ENCODE measurements around the gene MTA1.

Gene MTA1

DNA sequence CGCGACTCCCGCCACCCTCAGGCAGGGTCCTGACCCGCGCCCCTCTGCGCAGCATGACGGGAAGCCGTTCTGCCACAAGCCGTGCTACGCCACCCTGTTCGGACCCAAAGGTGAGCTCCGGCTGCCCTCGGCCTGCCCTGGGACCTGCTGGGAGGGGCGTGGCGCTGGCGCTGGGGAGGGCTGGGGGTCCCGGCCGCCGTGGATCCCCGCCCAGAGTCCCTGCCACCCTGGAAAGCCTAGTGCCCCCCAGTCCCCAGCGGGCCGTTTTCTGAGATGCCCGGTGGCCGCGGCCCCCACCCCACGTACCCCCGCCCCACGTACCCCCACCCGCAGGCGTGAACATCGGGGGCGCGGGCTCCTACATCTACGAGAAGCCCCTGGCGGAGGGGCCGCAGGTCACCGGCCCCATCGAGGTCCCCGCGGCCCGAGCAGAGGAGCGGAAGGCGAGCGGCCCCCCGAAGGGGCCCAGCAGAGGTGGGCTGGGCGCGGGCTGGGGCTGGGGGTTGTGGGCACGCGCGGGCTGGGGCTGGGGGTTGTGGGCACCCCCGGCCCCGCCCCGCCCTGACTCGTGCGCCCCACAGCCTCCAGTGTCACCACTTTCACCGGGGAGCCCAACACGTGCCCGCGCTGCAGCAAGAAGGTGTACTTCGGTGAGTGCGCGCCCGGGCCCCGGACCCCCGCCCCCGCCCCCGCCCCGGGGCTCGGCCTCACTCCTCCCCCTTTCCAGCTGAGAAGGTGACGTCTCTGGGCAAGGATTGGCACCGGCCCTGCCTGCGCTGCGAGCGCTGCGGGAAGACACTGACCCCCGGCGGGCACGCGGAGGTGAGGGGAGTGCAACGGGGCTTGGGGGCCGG is 59.0 kb downstream of the MTA1 start:
- DNase-seq = no peak

DNA sequence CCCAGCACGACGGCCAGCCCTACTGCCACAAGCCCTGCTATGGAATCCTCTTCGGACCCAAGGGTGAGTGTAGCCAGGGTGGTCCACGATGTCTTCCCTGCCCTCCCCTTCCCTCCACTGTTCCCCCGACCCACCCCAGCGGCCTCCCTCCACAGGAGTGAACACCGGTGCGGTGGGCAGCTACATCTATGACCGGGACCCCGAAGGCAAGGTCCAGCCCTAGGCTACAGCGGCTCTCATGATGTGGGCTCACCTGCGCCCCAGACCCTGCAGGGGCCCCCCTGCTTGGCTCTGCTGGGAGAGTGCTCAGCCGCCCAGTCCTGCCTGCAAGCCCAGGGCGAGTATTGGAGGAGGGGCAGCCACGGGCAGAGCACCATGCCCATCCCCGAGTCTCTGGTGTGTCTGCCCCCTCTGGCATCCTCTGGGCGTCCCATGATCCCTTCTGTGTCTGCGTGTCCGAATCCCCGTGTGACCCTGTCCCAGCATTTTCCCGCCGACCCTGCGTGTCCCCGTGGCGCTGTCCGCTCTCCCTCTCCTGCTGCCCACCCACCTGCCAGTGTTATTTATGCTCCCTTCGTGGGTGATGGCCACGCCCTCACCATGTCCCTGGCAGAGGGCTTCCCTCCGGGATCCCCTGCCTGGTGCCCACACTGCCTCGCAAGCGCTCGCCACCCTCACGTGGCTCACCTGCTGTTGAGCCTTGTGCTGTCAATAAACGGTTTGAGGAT is 60.0 kb downstream of the MTA1 start:
- DNase-seq = no peak

DNA sequence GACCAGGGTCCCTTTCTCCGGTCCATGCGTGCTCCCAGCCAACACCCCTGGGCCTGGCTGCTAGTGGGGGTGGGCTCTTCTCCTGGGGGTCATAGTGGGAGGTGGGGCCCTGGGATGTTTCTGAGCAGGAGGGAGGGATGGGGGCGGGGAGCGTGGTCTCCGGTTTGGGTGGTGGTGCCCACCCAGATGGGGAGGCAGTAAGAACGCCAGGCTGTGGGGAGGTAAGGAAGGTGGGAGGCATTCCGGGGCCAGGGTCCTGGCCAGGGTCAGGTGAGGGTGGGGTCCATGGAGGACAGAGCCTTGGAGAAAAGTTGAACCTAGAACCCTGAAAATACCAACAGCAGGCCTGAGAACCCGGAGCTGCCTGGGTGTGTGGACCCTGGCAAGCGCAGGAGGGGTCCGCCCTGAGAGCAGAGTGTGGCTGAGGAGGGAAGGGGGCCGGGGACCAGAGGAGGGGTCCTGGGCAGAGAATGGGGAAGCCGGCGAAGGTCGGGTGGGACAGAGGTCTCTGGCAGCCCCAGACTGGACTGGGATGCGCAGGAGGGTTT is 60.6 kb downstream of the MTA1 start:
- DNase-seq = no peak

DNA sequence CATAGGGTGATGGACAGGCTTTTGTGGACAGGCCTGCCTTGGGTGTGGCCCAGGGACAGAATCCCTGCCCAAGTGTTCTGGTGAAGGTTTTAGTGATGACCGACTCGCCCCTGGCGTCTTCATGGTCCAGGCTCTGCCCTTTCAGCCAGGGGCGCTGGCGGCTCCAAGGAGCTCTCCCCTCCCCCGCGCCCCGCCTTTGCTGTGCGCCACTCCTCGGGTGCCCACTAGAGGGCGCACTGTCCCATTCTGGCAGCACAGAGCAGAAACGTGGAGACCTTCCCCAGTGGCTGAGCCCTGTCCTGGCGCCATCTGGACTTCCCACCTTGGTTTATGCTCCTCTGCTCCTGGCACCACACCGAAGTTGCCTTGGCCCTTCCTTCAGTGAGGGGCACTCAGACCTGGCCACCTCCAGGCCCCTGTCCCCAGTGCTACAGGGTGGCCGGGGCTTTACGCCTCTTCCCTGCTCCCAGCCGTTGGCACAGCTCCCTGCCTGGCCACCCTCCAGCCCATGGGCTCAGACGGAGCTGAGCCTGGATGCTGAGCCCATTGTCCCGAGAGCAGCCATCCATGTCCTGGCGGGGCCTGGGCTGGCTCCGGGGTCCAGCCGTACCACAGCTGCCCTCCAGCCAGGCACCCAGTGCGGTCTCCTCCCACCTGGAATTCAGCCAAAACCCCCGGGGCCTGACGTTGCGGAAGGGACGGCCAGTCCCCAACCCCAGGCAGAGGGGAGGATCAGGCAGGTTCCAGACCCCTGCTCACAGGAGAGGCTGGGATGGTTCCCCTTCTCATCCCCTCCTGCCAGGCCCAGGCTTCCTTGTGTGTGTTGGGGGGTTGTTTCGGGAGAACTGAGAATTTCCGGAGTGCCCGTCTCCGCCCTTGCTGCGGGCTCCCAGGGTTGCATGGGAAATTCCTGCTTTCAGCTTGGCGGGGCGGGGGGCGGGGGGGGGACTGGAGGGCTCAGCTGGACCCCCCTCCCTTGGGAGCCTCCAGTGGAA is 61.5 kb downstream of the MTA1 start:
- peak; percentile 98 for DNase-seq

DNA sequence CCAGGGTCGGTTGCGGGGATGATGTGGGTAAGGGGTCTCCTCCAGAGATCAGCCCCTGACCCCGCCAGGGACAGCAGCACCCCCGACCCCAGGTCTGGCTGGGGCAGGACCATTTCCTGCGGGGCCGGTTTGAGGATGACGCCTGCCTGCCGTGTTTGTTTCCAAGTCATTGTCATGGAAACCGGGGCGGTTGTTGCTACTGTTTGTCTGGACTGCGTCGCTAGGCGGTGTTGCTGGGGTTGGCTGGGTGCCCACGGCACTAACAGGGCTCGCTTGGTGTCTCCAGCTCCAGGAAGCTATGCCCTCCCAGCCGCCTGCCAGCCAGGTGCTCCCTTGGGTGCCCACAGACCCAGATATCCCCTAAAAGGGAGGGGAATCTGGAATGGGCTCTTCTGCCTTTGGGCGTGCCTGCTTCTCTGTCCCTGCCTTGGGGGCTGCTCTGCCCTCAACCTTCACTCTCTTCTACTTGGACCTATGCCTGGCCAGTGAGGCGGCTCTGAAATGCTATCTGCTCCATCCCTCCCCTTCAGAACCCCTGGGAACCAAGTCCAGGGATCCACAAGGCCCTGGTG is 62.3 kb downstream of the MTA1 start:
- peak; percentile 98 for DNase-seq

DNA sequence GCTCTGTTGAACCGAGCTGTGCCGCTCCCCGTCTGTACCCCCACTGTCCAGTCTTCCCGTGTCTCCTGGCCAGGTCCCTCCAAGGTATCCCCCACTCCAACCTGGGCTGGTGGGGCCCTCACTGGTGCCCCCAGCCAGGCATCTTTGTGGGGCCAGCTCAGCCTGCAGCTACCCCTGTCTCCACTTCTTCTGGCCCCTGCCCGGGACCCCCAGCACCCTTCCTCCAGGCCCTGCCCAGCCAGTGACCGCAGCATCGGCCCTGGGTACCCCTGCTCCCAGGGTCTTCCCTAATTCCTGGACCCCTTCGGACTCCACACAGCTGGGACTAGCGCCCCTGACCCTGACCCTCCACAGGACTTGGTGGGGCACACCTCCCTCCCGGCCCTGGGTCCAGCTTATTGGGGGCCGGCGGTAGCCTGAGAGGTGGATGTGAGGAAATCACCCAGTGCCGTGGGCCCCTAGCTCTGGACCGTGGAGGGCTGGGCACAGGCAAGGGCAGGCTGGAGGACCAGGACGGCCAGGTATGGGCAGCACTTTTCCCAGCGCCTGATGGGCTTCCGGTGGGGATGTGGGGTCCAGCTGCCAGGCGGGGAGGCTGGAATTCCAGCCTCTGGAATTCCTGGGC is 63.0 kb downstream of the MTA1 start:
- DNase-seq = no peak

DNA sequence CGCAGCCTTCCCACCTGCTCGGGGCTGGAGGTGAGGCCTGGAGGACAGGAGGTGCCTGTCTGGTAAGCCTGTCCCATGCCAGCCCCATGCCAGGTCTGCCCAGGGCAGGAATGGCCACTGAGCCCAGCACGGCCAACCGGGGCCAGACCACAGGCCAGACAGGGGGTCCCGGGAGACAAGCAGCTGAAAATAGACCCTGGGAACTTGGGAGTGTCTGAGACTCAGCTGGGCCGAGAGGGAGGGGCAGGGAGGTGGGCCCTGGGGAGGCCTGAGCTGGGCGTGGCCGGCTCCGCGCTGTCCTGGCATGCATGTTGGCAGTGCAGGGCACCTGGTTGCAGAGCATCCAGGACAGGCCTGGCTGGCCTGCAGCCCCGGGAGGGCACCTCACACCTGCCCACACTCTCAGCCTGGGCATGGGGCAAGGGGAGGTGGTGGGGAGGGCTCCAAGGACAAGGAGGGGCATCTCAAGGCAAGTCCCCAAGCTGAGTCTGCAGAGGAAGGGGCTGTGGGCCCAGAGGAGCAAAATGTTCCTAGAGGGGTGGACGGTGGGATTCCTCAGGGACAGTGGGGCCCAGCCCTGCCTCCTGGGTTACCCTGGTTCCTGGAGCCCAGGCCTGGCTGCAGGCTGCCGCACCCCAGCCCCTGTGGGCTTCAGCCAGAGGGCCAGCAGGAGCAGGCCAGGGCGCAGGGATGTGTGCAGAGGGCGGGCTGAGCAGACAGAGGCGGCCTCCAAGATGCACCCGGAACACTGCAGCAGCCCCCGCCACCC is 63.9 kb downstream of the MTA1 start:
- DNase-seq = no peak

DNA sequence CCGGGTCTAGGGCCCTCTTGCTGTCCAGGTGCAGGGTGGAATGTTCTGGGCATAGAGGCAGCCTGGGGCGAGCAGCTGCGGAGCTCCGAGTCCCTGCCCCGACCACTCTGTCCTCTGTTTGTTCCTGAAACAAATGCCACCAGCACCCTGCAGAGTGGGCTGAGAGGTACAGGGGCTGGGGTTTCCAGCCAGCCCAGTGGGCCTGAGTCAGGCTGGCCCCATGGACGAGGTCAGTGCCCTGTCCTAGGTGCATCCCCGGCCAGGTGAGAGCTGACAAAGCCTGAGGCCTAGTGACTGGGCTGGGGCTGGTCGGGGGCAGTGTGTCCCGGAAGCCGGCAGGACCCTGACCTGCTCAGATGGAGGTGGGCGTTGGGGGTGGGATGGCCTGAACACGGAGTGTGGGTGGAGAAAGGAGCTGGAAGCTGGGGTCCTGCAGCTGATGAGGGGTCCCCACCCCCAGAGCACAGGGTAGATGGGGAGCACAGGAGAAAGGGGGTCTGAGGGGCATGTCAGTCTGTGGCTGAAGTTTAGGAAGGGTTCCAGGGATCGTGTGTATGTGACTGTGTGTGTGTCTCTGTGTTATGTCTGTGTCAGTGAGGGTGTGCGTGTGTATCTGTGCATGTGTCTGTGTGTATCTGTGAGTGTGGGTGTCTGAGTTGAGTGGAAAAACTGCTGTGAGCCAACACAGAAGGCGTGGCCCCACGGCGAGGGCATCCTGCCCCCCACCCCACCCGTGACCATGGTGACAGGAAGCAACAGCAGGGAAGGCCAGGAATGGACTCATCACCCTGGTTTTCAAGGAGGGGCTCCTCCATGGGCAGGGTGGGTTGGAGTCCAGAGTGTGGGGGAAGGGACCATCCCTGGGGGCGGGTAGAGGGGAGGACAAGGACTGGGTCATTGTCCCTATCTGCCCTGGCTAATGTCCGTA is 64.7 kb downstream of the MTA1 start:
- no peak for DNase-seq

DNA sequence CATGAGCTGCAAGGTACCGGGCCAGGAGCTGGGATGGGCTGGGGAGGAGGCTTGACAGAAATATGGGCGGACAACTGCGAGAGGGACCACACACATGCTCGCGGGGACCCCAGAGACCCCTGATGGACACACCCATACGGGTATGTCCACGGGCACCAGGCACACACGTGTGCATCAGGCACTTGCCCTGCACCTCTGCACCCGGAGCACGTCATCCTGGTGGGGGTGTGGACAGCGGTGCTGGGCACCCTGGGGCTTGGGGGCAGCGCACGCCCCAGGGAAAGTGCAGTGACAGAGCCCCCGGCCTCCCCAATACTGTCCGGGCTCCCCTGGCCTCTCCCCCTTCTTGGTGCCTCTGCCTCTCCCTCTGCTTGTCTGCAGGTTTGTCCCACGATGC is 65.4 kb downstream of the MTA1 start:
- no peak for DNase-seq

DNA sequence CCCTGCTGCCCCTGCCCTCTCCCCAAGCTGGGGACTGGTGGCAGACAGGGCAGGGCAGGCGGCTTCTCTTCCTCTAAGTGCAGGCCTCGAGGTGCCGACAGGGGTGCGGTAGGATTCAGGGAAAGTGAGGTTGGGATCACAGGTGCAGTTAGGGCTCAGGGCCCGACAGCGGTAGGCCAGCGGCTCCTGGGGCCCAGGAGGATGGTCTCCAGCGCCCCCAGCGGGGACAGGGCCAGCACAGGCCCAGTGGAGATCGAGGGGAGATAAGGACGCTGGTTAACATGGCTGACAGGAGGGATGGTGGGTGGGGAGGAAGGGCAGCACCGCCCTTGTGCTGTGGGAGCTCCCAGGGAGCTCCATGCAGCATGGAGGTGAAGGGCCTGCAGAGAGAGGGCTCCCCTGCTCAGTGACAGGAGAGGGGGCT is 66.1 kb downstream of the MTA1 start:
- DNase-seq = peak; percentile 92

DNA sequence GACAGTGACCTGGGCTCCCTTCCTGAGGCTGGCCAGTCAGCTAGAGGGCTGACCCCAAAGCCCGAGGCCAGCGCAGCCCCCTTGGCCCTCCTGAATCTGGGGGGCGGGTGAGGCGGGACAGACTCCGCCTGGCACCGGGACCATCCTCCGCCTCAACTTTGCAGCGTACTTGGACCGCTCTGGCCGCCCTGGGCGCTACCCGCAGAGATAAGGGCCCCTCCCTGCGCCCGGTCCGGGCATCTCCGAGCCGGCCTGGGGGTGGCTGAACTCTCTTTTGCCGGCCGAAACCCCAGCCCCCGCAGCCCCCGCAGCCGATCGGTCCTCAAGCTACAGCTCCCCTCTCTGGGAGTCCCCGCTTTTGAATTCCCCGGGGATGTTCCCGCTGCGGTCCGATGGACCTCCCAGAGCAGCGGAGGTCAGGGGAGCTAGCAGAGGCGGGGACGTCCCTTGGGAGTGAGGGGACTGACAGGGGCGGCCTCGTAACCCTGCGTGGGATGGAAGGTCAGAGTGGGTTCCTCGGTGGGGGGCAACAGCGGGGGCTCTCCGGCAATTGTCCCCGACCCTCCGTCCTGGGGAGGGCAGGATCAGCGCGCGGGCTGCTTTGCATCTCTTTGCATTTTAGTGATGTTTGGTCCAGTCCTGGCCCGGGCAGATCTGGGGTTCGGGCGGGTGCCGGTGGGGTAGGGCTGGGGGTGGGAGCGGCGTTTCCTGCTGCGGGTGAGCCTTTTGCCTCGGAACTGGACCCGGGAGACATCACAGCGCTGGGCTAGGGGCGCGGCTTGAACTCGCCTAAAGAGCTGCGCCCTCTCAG is 66.7 kb downstream of the MTA1 start, which contains the start of gene CRIP1:
Gene CRIP1 (plus strand): TSS at position 724 of the 811 bp plus-strand sequence. CDS start 374 bp downstream, outside the sequence.
- no peak for DNase-seq

DNA sequence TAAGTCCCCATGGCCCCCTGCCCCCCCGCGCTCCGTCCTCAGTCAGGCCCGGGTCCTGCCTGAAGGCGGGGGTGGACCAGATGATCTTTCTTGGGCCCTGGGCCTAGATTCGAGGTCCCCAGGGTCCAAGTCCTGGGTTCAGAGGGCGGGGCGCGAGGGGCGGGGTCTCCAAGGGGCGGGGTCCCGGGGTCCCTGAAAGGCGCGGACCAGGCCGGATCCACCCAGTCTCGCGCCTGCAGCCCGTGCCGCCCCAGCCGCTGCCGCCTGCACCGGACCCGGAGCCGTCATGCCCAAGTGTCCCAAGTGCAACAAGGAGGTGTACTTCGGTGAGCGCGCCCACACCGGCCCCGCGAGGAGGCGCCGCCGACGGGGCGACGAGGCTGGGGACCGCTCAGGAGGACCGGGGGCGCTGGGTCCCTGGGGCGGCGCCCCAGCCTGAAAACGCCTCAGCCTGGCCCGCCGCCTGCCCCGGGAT is 67.4 kb downstream of the MTA1 start:
- no peak for DNase-seq

DNA sequence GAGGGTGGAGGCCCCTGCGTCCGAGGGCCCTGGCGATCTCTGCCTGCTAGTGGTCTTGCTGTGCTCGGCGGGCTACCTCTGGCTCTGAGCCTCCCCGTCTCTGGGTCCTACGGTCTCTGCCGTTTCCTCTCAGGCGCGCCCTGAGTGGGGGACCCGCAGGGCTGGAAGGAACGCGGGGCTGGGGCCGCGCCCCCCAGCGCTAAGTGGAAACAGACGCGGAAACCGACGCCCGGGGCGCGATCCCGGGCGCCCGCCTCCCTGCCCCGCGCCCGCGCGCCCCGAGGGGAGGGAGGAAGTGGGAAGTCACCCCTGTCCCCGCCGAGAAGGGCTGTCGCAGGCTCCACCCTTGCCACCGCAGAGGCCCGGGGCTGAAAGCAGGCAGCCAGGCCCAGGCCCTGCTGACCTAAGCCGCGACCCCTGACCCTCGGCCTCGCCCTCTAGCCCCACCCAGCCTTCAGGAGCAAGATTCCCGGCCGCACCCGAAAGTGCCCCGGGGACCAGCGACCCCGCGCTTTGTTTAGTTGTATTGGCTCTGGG is 67.9 kb downstream of the MTA1 start:
- DNase-seq = no peak

DNA sequence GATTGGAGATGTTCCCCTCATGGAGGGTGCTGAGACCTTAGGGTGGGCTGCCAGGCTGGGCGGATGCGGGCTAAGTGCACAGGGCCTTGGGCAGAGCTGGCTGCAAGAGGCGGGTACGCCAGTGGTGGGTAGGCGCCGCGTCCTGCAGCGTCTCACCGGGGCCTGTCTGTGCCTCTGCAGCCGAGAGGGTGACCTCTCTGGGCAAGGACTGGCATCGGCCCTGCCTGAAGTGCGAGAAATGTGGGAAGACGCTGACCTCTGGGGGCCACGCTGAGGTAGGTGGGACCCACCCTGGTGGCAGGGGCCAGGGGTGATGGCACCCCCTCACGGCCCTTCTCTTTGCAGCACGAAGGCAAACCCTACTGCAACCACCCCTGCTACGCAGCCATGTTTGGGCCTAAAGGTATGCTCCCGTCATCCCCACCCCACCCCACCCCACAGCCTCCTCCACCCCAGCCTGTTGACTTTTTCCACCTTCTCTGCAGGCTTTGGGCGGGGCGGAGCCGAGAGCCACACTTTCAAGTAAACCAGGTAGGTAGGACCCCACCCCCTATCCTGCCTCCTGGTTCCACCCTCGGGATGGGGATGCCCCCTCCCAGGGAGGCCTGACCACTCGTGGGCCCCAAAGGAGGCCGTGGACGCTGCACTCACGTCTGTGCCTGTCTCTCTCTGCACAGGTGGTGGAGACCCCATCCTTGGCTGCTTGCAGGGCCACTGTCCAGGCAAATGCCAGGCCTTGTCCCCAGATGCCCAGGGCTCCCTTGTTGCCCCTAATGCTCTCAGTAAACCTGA is 68.6 kb downstream of the MTA1 start:
- DNase-seq = no peak

DNA sequence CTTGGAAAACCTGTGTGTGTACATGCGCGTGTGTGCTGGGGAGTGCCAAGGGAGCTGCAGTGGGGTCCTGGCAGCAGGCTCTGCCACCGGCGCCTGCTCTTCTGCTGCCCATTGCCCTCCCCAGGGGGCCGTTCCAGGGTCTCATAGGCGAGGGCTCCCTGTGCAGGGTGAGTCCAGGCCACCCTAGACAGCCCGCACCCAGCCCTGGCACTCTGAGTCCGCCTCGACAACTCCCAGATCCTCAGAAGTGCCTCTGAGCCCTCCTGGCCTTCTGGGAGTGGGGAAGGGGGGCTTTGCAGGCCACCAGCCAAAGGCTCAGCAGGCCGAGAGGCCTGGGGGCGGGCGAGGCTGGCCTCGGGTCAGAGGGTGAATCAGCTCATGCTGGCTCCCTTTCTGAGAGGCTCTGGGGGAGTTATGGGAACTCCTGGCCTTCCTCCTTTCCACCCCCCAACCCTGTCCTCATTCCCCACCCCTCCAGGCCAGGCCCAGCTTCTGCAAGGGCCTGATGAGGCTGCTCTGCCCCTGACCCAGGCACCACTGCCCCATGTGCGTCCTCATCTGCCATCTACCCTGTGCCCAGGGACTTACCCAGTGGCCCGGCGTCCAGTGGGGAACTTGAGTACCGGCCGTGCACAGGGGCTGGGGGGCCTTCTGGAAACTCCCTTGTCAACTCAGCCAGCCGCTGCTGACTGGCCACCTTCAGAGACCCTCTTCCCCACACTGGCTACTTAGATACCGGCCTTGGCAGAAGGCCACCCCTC is 69.3 kb downstream of the MTA1 start:
- no peak for DNase-seq

DNA sequence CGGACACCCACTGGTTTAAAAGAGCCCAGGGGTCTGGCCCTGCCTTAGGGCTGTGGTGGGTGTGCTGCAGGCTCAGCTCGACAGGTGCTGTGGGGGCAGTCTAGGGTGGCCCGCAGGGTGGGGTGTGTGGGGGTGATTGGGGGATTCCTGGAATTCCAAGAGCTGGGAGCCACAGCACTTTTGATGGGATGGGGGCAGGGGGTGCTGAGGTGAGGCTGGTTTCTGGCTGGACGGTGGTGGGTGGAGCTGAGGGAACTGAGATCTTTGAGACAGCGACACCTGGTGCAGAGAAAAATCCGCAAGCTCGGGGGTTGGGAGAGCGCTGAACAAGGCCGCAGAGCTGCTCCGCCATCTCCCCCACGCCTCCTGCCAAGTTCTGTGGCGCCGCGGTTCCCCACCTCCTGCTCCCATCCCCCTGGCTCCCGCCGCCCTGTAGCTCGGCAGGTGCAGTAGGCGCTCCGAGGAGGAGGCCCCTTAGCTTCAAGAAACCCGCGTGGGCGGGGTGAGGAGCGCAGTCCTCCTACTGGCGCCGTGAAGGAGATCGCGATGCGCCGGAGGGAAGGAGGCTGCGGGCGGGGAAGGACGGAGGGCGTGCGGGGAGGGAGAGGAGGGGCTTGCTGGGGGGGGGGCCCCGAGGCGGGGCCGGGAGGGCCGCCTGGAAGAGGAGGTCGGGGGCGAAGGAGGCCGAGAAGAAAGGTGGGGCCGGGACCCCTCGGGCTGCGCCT is 70.1 kb downstream of the MTA1 start:
- peak; percentile 97 for DNase-seq

Measured in 8988T (cell line).